ENCODE data around the gene GRIK3.

GRIK3 gene

DNA sequence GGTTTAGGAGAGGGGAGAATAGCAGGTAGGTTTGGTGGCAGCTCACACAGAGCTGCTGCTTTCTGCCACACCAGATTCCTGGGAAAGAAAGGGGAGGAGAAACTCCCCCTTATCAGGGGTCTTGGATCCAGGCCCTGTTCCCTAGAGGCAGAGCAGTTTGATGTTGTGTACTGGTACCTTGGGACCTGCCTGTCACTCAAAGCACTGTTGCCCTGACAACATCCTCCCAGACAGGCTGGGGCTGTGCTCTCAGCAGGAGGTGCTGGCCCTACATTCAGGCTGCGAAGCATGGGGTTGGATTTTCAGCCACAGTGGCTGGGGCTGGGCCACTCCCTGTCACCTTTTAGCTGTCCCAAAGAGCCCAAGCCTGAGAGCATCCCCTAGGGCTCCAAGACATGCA lies 188.0 kb downstream of the GRIK3 start:
- DNase-seq = no peak

DNA sequence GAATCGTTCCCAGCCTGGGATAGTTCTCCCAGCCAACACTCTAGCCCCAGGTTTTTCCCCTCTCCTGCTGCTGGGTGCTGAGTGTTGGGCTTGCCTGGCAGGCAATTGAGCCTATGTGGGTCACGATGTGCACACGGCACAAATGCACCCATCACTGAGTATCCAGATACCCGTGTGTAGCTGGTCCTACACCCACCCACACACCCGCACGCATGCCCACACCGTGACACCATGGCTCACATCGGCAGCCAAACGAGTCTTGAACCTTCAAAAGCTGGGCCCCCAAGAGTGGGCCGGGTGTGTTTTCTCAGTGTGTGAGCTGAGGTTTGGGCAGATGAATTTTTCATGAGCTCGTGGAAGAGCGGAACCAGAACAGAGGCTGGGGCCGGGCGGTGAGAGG lies 188.5 kb downstream of the GRIK3 start:
- DNase-seq = no peak

- DNase-seq = no peak
These were observed 189.4 kb downstream of the GRIK3 start for GRCh38 chr1:36844917-36845316.

- DNase-seq = no peak
These were observed 190.3 kb downstream of the GRIK3 start for GRCh38 chr1:36843906-36844610.

DNA sequence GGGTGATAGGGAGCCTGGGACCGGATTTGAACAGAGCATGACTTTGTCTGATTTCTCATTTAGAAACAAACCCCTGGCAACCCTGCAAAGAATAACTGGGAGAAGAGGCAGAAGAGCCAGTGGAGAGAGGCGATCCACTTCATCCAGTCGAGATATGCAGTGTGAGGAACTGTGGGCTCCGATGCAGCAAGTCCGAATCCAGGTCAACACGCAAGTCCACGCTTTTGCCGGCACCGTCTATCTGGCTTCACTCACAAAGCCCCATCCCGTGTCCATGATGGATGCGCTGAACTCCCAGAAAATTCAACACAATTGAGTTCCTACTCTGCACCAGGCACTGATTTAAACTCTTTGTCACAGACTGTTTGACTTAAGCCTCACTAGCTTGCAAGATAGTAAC lies 191.3 kb downstream of the GRIK3 start:
- no peak for DNase-seq

GRCh38 chr1:36842448-36842847 lies 191.9 kb downstream of the GRIK3 start:
- DNase-seq = no peak

GRCh38 chr1:36839485-36839884 lies 194.8 kb downstream of the GRIK3 start:
- DNase-seq = no peak

GRCh38 chr1:36838888-36839287 lies 195.4 kb downstream of the GRIK3 start:
- no peak for DNase-seq

- DNase-seq = no peak
These were observed 197.4 kb downstream of the GRIK3 start for GRCh38 chr1:36836916-36837315.

DNA sequence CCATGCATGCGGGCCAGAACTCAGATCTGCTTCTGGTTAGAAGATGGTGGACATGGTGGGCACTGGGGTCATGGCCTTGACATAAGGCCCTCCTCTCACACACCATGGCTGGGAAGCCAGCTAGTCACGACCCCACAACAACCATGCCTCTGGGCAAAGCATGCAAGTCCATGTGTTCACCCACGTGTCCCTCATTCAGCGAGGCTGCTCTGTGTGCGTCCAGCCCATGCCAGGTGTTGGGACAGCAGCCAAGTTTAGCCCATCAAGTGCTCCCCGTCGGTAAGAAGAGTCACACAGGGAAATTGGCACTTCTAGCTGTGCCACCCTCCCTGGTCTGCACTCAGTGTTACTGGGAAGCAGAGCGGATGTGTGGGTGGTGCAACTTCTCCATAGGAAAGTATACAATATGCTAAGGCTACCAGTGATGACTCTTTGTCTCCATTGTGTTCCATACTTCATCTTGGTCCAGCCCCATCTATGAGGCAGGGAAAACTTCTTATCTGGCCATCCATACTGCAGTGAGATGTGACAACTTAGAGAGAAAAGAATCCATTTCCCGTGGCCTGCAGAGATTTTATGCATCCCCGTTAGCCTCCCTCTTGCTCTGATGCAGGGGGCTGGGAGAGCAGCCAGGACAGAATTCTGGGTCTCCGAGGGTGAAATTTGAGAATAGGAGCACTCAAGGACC lies 198.0 kb downstream of the GRIK3 start:
- DNase-seq = no peak

DNA sequence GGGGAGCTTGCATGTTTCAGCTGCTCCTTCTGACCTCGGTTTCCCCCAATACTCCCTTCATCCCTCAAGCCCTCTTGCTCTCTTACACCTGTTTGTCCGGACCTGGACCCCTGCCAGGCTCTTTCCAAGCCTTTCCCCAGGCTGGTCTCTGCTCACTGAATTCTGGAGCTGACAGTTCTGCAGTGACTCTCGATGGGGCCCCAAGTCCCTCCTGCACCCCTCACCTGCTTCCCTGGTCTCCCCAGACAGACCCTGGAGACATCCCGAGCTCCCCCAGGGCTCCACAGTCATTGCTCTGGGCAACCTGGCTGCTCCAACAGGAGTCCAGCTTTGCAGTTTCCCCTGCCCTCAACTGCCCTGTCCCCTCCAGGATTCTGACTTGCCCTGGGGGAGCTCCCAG lies 198.6 kb downstream of the GRIK3 start:
- no peak for DNase-seq

GRCh38 chr1:36835017-36835695 lies 199.2 kb downstream of the GRIK3 start:
- DNase-seq = no peak

DNA sequence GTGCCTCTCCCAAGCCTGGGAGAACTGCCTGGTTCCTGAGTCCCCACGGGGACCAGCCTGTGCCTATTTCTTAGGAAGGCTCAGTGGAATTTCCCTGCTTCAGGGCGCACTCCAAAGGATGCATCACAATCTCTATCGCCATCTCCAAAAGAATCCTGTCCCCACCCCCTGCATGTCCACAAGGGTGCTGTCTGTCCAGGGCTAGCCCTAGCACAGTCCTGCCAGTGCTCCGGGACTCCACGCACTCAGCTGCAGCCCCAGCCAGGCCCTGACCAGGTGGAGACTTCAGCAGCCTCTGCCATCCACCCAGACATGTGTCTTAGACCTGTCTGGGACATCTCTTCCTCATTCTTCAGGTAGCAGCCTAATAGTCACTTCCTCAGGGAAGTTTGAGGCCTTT lies 199.7 kb downstream of the GRIK3 start:
- DNase-seq = no peak

DNA sequence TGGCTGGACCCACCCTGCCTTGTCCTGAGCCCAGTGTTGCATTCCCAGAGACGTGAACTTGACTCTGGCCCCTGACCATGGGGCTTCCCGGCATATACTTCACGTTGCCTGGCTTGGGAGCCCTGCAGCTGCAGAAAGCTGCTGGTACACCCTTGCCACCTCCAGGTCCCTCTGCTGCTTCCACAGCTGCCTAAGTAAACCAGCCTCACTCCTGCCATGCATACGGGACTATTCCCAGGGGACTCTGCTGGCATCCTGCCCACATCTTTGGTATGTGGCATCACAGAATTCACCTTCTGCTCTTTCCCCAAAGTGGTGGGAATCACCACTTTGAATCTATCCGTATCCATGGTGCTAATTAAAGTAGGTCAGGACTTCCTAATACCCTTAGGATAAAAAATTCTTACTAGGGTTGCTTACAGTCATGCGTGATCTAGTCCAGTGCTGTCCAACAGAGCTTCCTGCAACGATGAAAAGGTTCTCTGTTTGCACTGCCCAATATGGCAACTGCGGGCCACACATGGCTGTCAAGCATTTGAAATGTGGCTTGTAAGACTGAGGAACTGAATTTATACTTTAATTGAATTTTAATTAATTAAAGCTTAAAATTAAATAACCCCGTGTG lies 203.0 kb downstream of the GRIK3 start:
- no peak for DNase-seq

- no peak for DNase-seq
These were observed 204.4 kb downstream of the GRIK3 start for GRCh38 chr1:36829961-36830360.

DNA sequence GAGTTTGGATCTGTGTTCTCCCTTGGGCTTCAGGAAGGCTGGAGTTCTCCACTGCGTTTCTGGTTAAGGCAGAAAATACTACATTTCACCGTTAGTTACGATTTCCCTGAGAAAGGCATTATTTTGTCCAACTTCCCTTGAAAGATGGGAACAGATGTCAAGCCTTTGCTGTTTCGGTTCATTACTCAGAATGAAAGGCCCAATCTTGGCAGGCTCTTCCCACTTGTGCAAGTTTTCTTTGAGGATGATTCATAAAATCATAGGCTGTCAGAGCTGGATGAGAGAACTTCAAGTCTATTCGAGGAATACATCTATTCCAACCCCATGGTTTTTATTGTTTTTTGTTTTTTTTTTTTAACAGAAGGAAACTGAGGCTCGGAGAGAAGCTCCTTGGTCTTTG lies 205.2 kb downstream of the GRIK3 start:
- DNase-seq = no peak

DNA sequence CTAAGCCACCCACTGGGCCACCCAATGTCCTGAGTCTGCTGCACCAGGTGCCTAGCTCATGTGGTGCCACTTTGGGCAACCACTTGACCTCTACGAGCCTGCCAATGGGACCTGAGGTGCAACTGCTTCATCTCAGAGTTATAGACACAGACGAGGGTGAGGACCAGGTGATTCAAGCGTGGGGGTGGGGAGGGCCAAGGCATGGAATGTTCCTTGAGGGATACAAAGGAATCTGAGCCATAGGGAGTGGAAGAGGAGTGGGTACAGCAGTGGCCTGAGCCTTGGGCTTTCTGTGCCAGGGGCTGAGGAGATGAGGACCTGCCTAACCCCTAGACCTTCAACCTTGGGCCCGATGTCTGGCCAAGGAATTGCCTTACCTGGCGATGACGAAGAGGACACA lies 209.1 kb downstream of the GRIK3 start:
- DNase-seq = no peak

- no peak for DNase-seq
These were observed 209.9 kb downstream of the GRIK3 start for GRCh38 chr1:36824390-36824861.

DNA sequence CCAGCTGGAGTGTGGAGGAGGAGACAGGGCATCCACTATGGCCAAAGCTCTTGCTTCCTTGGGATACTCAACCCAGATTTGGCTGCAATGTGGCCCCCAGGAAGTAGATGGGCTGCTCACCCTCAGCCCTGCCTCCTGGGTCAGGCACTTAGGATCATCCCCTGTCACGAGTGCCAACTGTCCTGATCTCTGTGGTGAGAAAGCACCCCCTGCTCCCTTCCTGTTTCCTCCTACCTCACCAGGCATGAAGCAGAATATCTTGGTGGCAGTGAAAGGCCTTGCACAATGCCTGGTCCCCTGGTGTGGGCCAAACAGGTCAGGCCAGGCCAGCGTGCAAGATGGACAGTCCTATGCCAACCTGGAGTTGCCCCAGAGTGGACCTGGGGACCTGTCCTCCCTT lies 211.7 kb downstream of the GRIK3 start:
- DNase-seq = no peak

GRCh38 chr1:36821386-36821785 lies 212.9 kb downstream of the GRIK3 start:
- DNase-seq = no peak

DNA sequence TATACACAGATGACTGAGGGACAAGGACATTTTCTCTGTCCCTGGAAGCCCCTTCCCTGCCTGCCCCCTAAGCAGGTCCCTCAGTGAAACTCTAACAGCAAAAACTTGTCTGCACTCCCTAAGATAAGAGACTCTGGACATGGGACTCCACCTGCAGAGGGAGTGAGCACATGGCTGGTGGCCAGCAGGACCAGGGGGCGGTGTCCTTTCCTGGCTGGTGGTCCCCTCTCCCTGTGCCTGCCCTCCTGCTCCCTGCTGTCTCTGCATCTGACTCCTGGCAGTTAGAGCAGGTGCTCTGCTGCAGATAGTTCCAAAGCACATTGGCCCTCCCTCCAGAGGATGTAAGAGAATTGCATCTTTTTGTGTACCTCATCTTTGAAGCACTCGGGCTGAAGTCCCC lies 215.5 kb downstream of the GRIK3 start:
- no peak for DNase-seq

GRCh38 chr1:36816348-36816747 lies 218.0 kb downstream of the GRIK3 start:
- DNase-seq = no peak

GRCh38 chr1:36814774-36815173 lies 219.5 kb downstream of the GRIK3 start:
- no peak for DNase-seq

DNA sequence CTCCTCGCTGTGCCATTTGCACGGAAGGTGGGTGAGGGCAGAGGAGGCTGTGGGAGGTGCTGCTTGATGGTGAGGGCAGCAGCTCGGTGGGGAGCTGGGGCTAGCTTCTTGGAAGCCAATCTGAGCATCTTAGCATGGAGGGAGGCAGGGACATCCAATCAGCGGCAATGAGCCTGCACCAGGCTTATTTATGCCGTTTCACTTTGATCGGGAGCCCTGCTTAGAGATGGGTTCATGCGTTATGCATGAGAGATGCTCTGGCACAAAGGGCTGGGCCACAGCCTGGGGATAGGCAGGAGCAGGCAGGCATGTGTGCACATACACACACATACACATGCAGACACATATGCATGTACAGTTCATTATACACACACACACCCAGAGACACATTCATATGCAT lies 220.2 kb downstream of the GRIK3 start:
- DNase-seq = no peak
